Gastrocnemius medialis (tissue), 4 donors: ENCODE measurements around the gene GPR68.
"Not testable (repeated sequence)": the region's sequence is repeated elsewhere in the genome, so short reads cannot be mapped to it uniquely, and the experiment has no call there.

Source experiments
- POLR2A ChIP-seq, 2 donors: fragments of 450-650 bp; IDR thresholded peaks; one replicate each; pipeline ENCODE4 v1.6.1; 2017; ENCODE audit warnings: antibody characterized with exemption in 2 of 2, mild to moderate bottlenecking in 2 of 2, moderate library complexity in 2 of 2
- TF ChIP-seq, protein P1 (sequence below), 5 experiments: fragments of 450-650 bp in 3 of 5; fragments of 200-600 bp in 2 of 5; sonication (generic) in 2 of 5; IDR thresholded peaks in 4 of 5; conservative IDR thresholded peaks in 1 of 5; 1 replicate in 4 of 5; 2 replicates in 1 of 5; pipeline ENCODE4 v1.5.1; 2016 to 2019; ENCODE audit warnings: antibody characterized with exemption in 5 of 5, mild to moderate bottlenecking in 3 of 5, moderate library complexity in 3 of 5

DNA sequence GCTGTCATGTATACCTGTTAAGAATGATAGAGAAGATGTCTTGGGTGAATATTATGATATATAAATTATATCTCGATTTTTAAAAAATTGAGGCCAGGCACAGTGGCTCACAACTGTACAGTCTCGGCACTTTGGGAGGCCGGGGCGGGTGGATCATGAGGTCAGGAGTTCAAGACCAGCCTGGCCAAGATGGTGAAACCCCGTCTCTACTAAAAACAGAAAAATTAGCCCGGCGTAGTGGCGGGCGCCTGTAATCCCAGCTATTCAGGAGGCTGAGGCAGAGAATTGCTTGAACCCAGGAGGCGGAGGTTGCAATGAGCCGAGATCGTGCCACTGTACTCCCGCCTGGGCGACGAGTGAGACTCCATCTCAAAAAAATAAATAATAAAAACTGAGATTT, 21.8 kb upstream of the GPR68 start:
- TF ChIP-seq, protein P1, sequence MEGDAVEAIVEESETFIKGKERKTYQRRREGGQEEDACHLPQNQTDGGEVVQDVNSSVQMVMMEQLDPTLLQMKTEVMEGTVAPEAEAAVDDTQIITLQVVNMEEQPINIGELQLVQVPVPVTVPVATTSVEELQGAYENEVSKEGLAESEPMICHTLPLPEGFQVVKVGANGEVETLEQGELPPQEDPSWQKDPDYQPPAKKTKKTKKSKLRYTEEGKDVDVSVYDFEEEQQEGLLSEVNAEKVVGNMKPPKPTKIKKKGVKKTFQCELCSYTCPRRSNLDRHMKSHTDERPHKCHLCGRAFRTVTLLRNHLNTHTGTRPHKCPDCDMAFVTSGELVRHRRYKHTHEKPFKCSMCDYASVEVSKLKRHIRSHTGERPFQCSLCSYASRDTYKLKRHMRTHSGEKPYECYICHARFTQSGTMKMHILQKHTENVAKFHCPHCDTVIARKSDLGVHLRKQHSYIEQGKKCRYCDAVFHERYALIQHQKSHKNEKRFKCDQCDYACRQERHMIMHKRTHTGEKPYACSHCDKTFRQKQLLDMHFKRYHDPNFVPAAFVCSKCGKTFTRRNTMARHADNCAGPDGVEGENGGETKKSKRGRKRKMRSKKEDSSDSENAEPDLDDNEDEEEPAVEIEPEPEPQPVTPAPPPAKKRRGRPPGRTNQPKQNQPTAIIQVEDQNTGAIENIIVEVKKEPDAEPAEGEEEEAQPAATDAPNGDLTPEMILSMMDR (IDR thresholded peaks at IDR 0.05 in 4 of 5, conservative IDR thresholded peaks at IDR 0.05 in 1 of 5): not testable (repeated sequence)
- TF ChIP-seq POLR2A (IDR thresholded peaks at IDR 0.05): not testable (repeated sequence)
